Measurements from ENCODE around the gene MYO1E.
"Not testable (repeated sequence)": the region's sequence is repeated elsewhere in the genome, so short reads cannot be mapped to it uniquely, and the experiment has no call there.

MYO1E gene

GRCh38 chr15:59291213-59291549 lies 81.5 kb downstream of the MYO1E start:
- DNase-seq (ENCODE audit: low spot score), result no peak

DNA sequence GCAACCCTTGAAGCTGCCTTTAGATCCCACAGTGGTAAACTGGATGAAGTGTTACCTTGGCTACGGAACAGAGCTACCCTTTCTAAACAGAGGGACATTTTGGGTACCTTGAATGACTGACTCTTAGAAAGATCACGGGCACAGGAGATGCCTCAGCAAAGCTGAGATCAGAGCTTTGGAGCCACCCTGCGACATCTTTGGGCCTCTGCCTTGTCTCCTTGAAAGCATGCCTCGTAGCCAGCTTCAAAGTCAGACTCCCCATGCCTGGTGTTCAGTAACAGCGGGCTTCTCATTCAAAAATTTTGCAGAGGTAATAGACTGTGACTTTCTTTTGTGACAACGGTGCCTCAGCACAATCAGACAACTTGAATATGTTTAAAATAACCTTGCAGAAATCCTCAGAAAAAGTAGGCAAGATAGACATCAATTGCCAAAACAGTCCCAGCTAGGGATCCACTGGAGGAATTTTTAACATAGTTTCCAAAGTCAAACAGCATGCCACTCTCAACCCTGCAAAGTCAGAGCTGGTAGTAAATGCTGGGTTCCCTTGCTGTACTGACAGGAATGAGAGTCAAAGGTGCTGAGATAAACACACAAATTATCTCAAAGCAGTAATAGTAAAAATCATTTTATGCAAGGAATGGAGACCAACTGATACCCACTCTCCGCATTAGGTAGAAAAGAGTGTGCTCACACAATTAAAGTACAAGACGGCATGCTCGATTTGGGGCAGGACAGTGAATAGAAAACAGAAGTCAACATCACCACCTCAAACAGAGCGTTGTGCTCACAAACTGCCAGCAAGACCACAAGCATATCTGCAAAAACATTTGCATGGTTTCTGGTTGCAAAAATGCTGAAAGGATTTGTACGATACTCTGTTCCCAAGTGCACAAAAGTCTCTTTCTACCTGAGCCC lies 82.1 kb downstream of the MYO1E start:
- no peak for DNase-seq (ENCODE audit: low spot score)

DNA sequence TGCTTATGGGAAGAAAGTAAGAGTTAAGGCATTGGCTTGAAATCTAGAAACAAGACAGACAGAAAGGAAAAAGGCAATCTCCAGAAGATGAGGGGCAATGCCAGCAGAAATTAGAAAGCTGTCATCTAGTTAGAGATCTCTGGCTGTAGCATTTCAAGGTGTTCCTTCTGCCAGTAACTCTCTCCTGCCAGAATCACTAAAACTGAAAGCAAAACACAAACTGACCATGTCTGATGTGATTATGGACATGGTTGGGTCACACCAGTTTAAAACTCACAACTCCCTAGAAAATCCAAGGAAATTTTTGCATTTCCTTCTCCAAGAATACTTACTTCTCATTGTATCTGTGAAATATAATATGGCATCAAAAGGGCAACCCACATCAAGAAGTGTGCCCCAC lies 83.1 kb downstream of the MYO1E start:
- no peak for DNase-seq (ENCODE audit: low spot score)

DNA sequence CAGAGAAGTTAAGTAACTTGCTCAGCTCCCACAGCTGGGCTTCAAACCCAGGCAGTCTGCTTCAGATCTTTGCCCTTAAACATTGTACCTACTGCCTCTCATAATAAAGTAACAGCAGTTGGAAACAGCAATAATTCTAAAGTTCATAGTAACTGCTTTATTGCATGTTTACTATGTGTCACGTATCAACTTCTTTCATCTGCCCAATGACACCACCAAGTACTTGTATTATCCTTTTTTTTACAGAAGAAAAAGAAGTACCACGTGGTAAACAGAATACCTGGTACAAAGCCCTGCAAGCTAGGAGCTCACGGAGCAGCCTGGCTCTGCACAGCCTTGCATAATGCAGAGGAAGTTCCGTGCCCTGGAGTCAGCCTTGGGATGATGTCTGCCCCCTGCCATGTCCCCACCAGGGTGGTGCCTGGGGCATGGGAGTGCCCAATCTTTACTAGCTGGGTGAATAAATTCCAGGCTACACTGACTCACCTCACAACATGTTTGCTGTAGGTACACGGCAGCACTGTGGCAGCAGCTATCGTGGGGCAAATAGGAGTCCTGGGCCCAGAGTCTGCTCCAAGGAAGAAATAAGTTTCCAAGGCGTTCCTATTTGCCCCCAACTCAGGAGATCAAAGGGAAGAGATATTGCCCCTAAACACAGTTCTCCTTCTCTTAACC lies 88.8 kb downstream of the MYO1E start:
- no peak for DNase-seq (ENCODE audit: low spot score)

DNA sequence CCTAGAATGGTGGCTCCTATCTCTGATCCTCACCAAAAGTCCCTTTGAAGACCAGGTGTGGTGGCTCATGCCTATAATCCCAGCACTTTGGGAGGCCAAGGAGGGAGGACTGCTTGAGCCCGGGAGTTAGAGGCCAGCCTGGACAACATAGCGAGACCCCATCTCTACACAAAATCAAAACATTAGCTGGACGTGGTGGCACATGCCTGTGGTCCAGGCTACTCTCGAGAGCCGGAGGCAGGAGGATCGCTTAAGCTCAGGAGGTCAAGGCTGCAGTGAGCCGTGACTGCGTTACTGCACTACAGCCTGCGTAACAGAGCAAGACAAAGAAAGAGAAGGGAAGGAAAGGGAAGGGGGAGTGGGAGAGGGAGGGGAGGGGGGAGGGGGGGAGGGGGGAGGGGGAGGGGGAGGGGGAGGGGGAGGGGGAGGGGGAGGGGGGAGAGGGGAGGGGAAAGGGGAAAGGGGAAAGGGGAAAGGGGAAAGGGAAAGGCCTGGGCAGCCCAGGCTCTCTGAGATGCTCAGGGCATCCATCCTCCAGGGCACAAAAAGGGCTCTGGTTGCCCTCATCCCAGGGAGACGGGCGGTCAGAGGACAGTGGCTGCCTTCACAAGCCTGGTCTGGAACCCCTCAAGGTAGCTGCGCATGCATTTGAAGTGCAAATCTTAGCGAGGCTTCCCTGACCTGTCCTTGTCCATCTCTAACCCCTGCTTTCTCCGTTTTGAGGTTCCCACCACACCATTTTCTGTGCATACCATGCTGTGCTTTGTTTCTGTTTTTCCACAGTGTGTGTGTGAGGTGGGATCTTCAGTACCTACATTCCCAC lies 89.9 kb downstream of the MYO1E start:
- no peak for DNase-seq (ENCODE audit: low spot score)

GRCh38 chr15:59281699-59282098 lies 91.0 kb downstream of the MYO1E start:
- DNase-seq (ENCODE audit: low spot score), result no peak

DNA sequence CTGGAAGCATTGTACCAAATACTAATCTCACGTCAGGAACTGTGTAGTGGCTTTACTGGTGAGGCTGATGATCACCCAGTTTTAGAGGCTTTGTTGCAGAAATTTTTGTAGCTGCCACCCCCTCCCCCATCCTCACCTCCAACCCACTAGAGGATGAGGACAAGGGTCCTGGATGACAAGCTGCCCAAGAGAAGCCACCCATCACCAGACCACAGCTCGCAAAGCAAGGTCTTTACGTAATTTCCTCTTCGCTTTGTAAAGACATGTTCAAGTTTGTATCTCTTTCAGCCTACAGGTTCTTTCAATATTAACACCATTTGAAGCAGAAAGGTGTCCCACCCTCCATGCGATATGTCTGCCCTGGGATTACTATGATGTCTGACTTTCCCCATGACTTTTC lies 91.8 kb downstream of the MYO1E start:
- DNase-seq (ENCODE audit: low spot score), result no peak

- not testable (repeated sequence) for DNase-seq (ENCODE audit: low spot score)
These were observed 92.4 kb downstream of the MYO1E start for GRCh38 chr15:59280292-59280691.

DNA sequence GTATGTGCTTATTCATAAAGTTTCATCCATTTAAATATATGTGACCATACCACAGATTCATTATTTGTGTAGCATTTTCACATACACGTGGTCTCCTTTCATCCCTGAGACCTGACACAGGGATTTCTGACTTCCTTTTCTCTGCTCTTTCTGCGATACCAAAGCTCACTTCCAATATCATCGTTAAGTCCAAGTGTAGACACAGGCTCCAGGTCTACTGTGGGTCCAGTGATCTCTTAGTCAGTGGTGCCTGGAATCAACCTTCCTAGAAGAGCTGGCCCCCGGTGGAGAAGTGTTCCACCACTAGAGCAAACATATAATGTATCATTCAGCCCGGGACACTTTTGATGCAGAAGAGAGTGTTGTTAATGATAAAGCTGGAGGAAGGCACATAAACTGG lies 93.6 kb downstream of the MYO1E start:
- no peak for DNase-seq (ENCODE audit: low spot score)

DNA sequence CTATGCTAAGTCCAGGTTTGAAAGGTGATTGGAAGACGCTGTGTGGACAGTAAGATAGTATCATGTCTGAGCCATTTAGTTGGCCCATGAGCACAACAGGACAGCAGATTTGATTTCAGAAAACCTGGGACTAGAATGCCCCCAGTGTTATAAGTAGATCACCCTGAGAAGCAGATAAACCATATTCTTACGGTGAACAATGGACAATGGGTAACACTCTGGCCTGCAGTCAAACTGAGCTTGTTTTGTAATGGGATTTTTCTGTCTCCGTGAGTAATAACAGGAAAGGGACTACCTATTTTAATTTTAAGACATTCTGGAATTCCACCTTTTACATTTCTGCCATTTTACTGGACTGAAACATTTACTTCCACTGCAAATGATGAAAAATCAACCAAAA lies 94.6 kb downstream of the MYO1E start:
- DNase-seq (ENCODE audit: low spot score), result no peak

- DNase-seq (ENCODE audit: low spot score), result no peak
These were observed 96.2 kb downstream of the MYO1E start for GRCh38 chr15:59276225-59277178.

DNA sequence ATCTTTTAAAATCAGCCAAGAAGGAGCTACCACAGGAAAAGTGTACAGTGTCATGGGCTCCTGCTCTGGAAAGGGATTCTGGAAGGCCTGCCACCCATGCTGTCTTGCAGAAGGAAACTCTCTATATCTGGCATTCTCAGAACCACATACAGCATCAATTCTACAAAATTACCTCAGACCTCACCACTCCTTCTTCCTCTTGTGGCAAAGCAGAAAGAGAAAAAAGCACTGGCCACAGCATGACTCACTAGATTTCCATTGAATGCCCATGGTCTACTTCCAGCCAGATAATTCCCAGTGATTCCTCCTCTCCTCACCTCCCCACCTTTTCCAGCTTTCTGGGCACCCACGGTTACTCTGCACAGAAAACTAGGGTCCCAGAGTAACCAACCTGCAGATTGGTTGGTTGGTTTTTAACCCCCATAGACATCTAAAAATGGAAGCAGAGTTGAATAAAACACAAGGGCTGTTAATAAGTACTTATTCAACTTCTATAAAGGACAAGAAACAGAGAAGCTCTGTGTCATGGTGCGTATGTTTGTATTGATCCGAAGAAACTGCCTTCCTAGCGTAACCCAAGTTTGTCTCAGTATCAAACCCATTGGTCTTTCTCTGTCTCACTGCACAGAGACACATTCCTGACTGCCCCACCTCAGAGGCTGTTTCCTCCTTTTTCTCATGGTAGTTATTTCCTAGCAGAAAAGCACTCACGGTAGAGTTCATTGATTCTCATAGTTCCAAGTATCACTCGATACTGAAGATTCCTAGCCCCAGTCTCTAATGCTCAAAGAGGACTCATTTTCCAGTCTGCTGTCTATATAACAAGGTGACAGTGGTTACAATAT lies 98.3 kb downstream of the MYO1E start:
- DNase-seq (ENCODE audit: low spot score), result no peak

DNA sequence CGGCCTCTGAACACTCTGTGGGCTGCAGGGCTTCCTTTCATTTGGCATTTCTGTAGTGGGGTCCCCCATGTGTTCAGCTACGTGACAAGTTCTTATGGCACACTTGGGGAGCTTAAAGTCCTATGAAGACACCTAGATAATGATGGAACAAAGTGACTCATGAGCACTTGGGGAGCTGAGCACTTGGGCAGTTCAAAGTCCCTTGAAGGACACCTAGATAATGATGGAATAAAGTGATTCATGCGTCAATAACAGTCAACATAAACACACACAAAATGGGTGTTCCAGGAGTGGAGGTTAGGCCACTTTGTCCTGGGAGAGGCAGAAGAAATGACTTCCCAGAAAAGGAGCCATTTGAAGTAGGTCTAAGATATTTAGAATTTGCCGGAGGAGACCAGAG lies 99.4 kb downstream of the MYO1E start:
- DNase-seq (ENCODE audit: low spot score), result no peak

DNA sequence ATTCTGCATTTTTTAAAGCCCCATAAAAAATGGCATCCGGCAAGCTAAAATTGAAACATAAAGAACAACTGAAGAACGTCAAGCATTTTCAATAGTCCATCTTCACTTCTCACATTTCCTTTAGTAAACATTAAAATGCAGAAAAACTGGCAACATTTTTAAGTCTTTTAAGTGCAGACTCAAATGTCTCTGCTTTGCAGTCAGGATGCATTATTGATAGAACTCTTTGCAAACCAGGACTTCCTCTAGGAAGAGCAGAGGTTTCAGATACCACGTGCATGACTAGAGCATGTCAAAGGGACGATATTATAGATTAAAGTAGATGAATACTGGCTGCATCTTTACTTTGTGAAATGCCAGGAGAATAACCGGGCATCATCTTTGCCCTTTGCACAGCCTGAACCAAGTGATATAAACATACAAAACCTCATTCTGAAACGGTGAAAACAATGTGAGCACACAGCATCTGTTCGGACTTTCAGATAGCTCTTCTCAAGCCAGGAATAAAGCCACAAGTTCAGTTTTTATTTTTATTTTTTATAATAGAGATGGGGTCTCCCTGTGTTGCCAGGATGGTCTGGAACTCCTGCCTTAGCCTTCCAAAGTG lies 101.0 kb downstream of the MYO1E start:
- DNase-seq (ENCODE audit: low spot score), result no peak

- no peak for DNase-seq (ENCODE audit: low spot score)
These were observed 103.7 kb downstream of the MYO1E start for GRCh38 chr15:59268852-59269407.

GRCh38 chr15:59268168-59268851 lies 104.4 kb downstream of the MYO1E start:
- no peak for DNase-seq (ENCODE audit: low spot score)

DNA sequence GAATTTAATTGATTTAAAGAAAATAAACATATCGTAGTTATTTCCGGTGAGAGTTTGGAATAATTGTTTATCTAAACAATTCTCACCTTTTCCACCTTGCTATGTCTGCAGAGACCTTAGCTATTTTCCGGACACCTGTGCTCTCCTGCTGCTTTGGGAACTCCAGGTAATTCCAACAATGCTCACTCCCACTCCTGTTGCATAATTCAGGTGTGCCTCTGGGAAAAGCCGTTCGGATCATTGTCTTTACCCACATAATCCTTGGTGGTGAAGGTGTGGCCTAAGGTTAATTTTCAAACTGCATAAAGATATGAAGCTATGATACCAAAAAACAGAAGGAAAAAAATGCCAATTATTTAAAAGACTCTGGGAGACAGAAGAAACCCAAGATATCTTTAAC lies 106.6 kb downstream of the MYO1E start:
- DNase-seq (ENCODE audit: low spot score), result no peak

DNA sequence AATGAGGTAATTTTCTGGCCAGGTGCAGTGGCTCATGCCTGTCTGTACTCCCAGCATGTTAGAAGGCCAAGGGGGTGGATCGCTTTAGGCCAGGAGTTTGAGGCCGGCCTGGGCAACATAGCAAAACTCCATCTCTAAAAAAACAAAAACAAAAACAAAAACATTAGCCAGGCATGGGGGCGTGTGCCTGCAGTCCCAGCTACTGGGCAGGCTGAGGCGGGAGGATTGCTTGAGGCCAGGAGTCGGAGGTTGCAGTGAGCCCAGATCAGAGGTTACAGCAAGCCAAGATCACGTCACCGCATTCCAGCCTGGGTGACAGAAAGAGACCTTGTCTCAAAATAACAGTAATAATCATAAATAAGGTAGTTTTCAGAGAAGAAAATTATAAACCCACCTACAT lies 110.4 kb downstream of the MYO1E start:
- DNase-seq (ENCODE audit: low spot score), result no peak

DNA sequence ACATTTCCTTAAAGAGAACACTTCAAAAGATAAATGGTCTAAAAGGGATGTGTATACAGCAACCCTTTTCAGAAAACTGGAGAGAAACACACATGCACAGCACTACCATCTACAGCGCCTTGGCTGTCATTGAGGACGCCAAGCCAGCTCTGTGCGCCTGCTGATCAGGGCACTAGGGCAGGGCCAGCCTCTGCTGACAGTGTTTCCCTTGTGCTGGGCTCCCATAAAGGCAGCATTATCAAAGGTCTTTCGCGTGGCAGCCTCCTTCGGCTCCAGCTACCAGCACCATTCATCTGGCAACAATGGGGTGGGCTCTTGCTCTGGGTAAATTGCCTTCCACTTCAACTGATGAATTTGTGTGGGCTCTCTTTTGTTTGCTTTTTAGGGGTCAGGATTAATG lies 112.6 kb downstream of the MYO1E start:
- no peak for DNase-seq (ENCODE audit: low spot score)
